T47D (cell line): ENCODE data around the gene PSMD6.

ENCODE experiments used
- DNase-seq, 2 experiments: peaks; one replicate each; pipeline versions ENCODE4 v3.0.0 to v3.0.0-alpha.2; 2011 to 2012; ENCODE audit warnings: low read depth in 1 of 2, low spot score in 1 of 2
- JUND ChIP-seq: IDR thresholded peaks from 2 replicates; pipeline ENCODE4 v1.6.1; 2012; ENCODE audit warnings: low read depth
- in situ Hi-C: cut with HindIII; loops from 2 replicates; pipeline ENCODE4 v1.10.0; 2016; ENCODE audit warnings: low sequenced_read_pairs, low pct_unique_long_range_greater_than_20kb

Gene PSMD6

DNA sequence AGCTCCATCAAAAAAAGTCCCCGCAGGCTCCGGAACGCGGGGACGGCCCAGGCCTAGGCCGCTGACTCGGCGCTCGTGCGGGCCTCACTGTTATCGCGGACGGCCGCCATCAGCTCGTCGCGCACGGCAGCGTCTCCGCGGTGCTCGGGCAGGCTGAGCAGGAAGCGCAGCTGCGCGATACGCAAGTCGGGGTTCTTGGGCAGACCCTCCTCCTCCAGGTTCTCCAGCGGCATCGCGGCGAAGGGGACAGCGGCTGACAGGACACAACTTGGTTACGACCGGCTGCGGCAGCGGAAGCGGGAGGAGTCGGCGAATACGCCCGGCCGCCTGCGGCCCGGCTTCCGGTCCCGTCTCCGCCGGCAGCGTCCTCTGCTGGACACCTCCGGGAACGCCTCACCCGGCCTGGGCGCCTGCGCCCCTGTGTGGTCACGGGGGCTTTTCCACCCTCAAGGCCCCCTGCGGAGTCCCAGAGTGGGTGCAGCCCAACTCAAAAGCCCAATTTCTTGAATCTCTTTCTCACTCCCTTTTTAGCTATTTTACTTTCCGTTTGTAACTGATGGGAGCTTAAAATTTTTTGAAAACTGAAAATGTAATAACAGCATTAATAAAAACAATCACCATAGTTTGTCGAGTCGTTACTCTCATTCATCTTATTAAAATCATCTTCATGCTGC lies at the start of gene PSMD6:
TSS of gene PSMD6 (minus strand) at position 308 of the 674 bp plus-strand sequence. CDS start at position 233, 75 bp downstream.
- no peak for TF ChIP-seq JUND
- in situ Hi-C loops = no loop called here
- peak; percentile 46 to 80 for DNase-seq

DNA sequence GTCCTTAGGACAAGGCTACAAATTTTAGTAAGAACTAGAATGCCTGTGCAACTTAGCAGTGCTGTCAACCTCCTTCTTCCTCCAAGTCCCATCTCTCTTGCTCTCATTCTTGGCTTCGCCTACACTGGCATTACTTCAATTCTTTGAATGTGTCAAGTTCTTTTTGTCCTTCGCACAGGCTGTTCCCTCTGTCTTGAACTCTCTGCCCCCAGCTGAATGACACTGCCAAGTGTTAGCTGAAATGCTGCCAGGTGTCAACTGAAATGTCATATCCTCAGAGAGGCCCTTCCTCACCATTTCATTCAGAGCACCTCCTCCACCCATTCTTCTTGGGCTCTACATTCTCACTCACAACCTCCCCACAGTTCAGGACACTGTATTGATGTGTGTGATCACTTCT lies 48.8 kb upstream of the PSMD6 start:
- in situ Hi-C loops = no loop called here
- TF ChIP-seq JUND = no peak
- no peak for DNase-seq

DNA sequence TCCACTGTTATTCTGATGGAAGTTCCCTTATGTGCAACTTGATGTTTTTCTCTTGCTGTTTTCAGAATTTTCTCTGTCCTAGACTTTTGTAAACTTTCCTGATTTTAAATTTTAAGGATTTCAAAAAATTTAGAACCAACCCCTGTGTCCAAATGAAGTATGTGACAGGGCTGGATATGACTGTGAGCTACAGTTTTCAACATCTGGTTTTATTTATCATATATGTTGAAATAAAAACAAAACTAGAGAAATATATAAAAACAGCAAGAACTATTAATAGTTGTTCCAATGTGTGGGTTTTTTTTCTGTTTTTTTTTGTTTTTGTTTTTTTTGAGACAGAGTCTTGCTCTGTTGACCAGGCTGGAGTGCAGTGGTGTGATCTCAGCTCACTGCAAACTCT lies 47.4 kb upstream of the PSMD6 start:
- in situ Hi-C loops = no loop called here
- TF ChIP-seq JUND = no peak
- no peak for DNase-seq

DNA sequence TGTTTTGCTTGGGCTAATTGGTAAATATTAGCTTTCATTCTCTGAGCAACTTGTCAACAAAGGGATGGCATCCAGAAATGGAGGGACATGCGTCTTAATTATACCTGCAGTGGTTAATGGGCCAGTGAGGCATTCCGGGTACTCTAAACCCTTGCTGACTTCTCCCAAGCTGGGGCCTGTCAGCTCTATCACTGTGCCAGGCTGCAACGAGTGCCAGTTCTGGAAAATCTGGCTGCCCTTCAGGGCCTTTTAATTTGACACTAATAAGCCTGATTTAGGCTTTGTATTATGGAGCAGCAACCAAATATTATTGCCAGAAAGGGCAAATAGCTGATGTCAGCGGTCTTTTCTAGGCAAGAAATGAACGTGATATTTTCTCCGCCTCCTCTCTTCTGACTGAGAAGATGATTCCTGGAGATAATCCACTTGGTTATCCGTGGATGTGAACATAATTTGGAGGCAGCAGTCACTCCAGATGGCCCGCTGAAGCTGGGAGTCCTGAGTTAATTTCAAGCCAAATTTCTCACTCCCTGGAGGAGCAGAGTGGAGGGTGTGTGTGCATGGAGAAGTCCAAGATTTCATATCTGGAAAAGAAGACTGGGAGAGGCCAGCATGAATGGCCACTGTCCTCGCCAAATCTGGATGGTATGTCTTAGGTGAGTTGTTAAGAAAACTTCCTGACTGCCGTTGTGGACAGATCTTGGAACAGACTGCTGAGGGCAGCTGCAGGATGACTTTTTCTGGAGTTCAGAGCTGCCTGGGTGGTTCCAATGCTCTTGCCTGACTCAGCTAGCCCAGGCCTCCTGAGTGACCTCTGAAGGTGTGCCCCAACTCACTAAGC lies 44.4 kb upstream of the PSMD6 start:
- TF ChIP-seq JUND = no peak
- no peak for DNase-seq
- in situ Hi-C loops = no loop called here

DNA sequence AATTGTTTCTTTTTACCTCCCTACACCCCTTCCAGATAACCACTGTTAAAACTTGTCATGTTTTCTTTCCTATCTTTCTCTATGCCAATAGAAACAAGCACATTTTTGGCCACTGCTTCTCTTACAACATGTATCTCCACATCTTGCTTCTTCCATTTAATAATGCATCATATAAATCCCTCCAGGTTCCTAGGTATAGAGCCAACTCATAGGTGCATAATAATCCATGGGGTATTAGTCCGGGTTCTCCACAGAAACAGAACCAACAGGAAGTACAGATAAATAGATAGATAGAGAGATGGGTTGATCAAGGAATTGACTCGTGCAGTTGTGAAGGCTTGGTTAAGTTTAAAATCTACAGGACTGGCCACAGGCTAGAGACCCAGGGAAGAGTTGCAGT lies 41.5 kb upstream of the PSMD6 start:
- DNase-seq = no peak
- no peak for TF ChIP-seq JUND
- in situ Hi-C loops = no loop called here

DNA sequence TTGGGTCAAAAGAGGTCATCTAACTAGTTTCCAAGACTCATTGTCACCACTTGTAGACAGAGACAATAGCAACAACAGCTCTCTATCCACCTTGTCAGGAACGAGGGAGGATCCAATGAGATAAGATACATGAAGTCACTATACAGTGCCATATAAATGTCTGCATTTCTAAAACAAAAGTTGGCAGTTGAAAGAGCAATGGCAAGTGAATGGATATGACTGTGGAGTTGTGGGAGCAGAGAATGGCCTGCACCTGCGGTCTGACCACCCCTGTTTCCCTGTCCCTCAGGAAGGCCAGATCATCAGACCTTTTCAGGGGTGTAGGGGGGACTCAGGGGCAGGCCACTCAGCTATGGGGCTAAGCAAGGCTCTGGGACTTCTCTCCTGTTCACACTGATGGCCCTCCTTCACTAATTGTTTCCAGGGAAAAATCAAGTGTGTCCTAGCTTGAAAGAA lies 40.7 kb upstream of the PSMD6 start:
- no peak for TF ChIP-seq JUND
- in situ Hi-C loops = no loop called here
- DNase-seq = no peak

DNA sequence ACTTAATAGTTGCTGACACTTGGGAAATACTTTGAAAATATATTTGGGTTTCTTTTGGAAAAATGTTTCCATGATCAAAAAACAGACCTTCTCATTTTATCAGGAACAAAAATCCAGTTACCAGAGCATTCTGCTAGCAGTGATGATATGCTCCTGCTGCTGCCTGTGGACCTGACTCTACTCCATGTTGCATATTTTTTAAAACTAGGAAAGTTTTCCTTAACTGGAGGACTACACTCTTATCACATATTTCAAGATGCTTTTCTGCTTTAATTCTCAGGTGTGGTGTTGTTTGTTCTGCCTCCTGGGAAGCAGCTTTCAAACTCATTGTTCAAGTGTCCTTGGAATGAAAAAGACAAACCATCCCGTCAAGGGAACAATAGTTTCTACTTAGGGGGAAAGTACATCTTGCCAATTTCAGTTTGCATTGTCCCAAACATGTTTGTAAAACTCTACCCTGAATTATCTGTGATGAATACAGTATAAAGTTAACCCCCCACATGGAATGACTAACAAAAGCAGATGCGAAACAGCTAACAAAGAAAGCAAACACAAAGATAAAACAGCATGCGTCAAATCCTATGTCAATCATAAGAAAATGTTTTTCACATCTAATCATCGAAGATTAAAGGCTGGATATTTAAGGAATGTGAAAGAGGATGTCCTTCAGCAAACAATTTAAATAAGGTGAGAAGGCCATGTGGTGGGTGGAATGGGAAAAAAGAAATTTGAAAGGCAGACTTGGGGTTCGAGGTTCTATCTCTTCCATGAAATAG lies 40.1 kb upstream of the PSMD6 start:
- in situ Hi-C loops = no loop called here
- no peak for DNase-seq
- TF ChIP-seq JUND = no peak

DNA sequence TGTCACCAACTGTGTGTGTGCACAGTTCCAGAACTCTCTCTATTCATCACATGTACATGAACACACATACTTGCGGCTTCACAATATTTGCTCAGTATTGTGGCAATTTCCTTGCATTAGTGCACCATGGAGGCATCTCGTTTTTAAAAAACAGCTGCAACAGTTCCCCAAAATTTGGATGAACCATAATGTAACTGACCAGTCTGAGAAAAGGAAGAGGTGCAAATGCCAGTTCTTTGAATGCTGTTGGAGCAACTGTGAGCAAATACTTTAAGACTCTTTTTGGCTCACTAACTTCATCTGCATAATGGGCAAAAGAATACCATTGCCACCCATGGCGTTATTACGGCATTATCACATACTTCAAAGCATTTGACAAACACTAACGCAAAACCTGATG lies 38.3 kb upstream of the PSMD6 start:
- in situ Hi-C loops = no loop called here
- TF ChIP-seq JUND = no peak
- DNase-seq = no peak

DNA sequence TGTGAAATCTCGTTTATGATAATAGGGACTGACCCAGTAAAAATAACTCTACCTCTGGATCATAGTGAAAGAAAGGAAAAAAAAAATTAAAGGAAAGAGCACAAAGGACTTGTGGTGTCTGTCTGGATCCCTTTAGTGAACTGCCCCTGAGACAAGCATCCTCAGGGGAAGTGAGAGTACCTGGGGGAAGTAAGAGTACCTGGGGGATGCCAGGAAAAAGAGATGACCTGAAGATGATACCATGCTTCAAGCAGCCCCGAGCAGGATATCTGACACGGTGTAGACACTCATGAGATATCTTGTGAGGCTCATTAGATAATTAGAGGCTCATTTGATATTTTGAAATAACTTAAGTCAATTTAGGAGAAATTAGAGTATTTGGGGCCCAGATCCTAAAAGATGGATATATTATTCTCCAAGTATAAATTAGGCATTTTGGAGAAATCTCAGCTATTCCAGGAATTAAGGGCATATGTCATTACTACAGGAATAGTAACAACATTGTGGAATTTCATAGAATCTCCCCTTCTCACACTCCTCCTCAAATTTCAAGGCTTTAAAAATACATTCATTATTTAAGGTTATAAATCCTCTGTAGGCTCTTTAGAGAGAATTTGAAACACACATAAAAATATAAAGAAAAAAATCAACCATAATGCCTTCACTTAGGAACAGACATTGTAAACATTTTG lies 36.3 kb upstream of the PSMD6 start:
- in situ Hi-C loops = no loop called here
- no peak for DNase-seq
- no peak for TF ChIP-seq JUND

DNA sequence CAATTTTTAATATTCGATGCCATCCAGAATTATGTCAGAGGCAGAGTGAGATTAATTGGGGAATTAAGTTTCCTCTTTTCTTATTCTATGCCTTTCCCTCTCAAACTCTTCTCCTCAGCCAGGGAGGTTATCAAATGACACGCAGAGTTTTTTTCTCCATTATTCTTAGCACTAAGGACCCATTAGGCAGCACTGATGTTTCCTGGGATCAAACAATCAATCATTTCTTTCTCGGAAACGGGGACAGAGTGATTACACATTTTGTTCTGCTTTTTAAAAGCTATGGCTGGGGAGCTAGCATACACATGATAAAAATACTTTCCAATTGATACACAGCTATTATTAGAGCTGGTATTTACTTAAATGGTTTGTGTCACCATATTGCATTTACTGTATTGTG lies 35.3 kb upstream of the PSMD6 start:
- in situ Hi-C loops = no loop called here
- no peak for DNase-seq
- TF ChIP-seq JUND = no peak

DNA sequence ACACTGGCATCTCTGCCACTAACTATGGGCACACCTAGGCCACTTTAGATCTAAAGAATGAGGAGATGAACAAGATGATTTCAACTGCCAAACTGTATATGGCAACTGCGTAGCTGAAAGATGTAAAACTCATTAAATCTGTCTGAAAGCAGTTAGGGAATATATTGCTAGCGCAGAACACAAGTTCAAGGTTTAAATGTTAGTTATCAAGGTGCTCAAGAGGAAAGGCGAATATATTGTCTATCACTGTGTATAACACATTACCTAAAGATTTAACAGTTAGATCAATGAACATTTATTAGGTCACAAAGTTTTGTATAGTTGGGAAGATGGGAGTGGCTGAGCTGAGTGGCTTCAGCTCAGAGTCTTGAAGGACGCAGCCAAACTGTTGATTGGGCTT lies 33.9 kb upstream of the PSMD6 start:
- TF ChIP-seq JUND = no peak
- DNase-seq = no peak
- in situ Hi-C loops = no loop called here

DNA sequence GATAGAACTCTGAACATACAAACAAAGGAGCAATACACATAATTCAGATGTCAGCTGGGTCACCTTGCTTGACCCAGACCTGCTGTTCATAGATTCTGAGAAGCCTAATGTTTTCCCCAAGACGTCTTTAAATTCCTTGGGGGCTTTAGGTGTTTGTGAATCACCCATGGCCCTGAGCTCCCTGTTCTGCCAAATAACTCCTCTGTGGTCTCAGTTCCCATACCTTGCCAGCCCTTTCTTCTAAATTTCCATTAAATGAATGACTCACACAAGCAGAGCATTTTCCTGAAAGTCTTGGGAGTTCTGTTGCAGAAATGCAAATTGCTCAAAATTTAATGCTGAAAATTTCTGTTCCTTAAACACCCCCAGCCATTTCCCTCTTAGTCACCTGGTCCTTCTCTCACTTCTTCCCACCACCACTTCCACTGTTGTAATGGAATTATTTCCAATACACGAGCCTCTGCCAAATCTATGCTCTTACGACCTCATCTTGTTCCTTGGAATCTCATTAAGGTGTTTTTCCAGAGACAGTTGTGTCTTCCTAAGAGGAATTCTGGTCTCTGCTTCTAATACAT lies 33.4 kb upstream of the PSMD6 start:
- DNase-seq = no peak
- in situ Hi-C loops = no loop called here
- no peak for TF ChIP-seq JUND
